K562 (cell line): ENCODE results near the gene DGCR8. TPM values are rescaled to one million over a fixed set of nuclear protein-coding genes. Genes with fewer than 3 reads are reported as not detected.

ENCODE experiments used
- CBFA2T3 ChIP-seq: fragments of 450-650 bp; IDR thresholded peaks from 2 replicates; pipeline ENCODE4 v1.6.1; 2017
- DNMT1 ChIP-seq: fragments of 450-650 bp; IDR thresholded peaks from 2 replicates; pipeline ENCODE4 v1.6.1; 2016; ENCODE audit warnings: antibody characterized with exemption, mild to moderate bottlenecking
- IRF2 ChIP-seq: sonication (generic); formaldehyde crosslinking; IDR thresholded peaks from 2 replicates; pipeline ENCODE4 v1.8.1; 2022; ENCODE audit warnings: mild to moderate bottlenecking, missing genetic modification reagents
- LARP7 ChIP-seq: fragments of 450-650 bp; IDR thresholded peaks from 2 replicates; pipeline ENCODE4 v1.6.1; 2016
- TCFL5 ChIP-seq: fragments of 250-450 bp; sonication (Bioruptor Pico); conservative IDR thresholded peaks from 2 replicates; pipeline ENCODE4 v1.6.1; 2021; ENCODE audit warnings: mild to moderate bottlenecking, moderate library complexity, matching md5 sums
- TSC22D4 ChIP-seq: fragments of 450-650 bp; IDR thresholded peaks from 2 replicates; pipeline ENCODE4 v1.6.1; 2016; ENCODE audit warnings: missing genetic modification characterization, missing biosample characterization, control low read depth
- ZFP36 ChIP-seq: fragments of 150-350 bp; IDR thresholded peaks from 2 replicates; pipeline ENCODE4 v1.6.1; 2018; ENCODE audit warnings: low read length, low read depth; ENCODE audit not compliant: partially characterized antibody
- polyA plus RNA-seq, 8 experiments: library from polyadenylated mRNA; depleted of rRNA in 4 of 8; stranded (reverse) in 5 of 8; unstranded in 3 of 8; fragments of >200 nt; fragmentation: Nextera tagmentation in 2 of 8; fragmentation: Illumina TruSeq in 1 of 8; extraction: Ambion mirVana in 2 of 8; extraction: Trizol in 1 of 8; gene quantifications; 2 replicates each; pipeline versions ENCODE4 v1.2.1 to v1.2.3, GENCODE V29; 2011 to 2014; ENCODE audit warnings: inconsistent platforms in 1 of 8, missing spikeins in 1 of 8
- total RNA-seq, 7 experiments: library from RNA; depleted of rRNA in 6 of 7; stranded (reverse); fragments of >200 nt in 6 of 7; fragmentation: Illumina TruSeq in 2 of 7; extraction: Trizol in 2 of 7; gene quantifications; 2 replicates each; pipeline versions ENCODE4 v1.2.1 to v1.2.3, GENCODE V29; 2011 to 2021; ENCODE audit warnings: low replicate concordance in 1 of 7
- TF ChIP-seq, protein P1 (sequence below), 2 experiments: IDR thresholded peaks in 1 of 2; conservative IDR thresholded peaks in 1 of 2; 2 replicates each; pipeline ENCODE4 v1.6.1; 2016; ENCODE audit warnings: low read depth in 2 of 2, mild to moderate bottlenecking in 1 of 2, missing compliant biosample characterization in 1 of 2, missing genetic modification characterization in 1 of 2, moderate library complexity in 1 of 2
- TF ChIP-seq, protein P2 (sequence below): fragments of 450-650 bp; conservative IDR thresholded peaks from 2 replicates; pipeline ENCODE4 v1.6.1; 2016; ENCODE audit warnings: missing genetic modification characterization, low read depth, mild to moderate bottlenecking, control low read depth, missing compliant biosample characterization
- TF ChIP-seq, protein P3 (sequence below): fragments of 450-650 bp; formaldehyde crosslinking; IDR thresholded peaks from 2 replicates; pipeline ENCODE4 v1.4.0; 2022; ENCODE audit warnings: missing genetic modification characterization
- TF ChIP-seq, protein P4 (sequence below), 2 experiments: fragments of 450-650 bp; IDR thresholded peaks; 2 replicates each; pipeline ENCODE4 v1.6.1; 2016; ENCODE audit warnings: mild to moderate bottlenecking in 2 of 2, borderline replicate concordance in 1 of 2, low read depth in 1 of 2, moderate library complexity in 1 of 2

DGCR8 gene
- total and polyA plus RNA-seq, 9 of the 15 experiments (the other 6 are each of a cell fraction or from before 2014, with no cell fraction given), result 5.9 to 144 (median 80.1) TPM

DNA sequence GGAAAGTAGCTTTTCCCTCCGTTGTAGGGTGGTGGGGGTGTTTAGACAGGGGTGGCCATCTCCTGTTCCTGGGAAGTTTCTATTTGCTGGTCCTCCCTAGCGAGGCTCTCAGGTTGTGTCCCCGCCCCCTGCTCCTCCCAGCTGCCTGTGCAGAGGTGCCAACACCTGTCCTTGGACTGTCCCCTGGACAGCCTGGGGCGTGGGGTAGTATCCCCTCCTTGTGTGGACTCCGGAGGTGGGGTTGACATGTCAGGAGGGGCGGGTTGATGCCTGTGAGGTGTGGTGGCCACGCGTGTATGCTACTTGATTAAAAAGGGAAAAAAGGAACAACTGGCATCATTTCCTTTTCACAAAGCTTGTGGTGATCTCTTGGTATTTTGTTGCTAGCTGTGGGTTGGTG lies 21.6 kb downstream of the DGCR8 start (continued):
- TF ChIP-seq, protein P1, sequence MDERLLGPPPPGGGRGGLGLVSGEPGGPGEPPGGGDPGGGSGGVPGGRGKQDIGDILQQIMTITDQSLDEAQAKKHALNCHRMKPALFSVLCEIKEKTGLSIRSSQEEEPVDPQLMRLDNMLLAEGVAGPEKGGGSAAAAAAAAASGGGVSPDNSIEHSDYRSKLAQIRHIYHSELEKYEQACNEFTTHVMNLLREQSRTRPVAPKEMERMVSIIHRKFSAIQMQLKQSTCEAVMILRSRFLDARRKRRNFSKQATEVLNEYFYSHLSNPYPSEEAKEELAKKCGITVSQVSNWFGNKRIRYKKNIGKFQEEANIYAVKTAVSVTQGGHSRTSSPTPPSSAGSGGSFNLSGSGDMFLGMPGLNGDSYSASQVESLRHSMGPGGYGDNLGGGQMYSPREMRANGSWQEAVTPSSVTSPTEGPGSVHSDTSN (CRISPR knock-in tag; IDR thresholded peaks at IDR 0.05; ENCODE audit: low read depth), result peak; percentile 12; the same call in 1 of the 2 replicates
- TF ChIP-seq, protein P1 (tag; conservative IDR thresholded peaks at IDR 0.05; ENCODE audit: low read depth), result no peak
- TF ChIP-seq TSC22D4 (tag) (no peak), CBFA2T3 (no peak), IRF2 (peak; percentile 71; the same call in 1 of the 2 replicates), DNMT1 (no peak), TCFL5 (no peak), LARP7 (no peak), ZFP36 (no peak)
- TF ChIP-seq, protein P2, sequence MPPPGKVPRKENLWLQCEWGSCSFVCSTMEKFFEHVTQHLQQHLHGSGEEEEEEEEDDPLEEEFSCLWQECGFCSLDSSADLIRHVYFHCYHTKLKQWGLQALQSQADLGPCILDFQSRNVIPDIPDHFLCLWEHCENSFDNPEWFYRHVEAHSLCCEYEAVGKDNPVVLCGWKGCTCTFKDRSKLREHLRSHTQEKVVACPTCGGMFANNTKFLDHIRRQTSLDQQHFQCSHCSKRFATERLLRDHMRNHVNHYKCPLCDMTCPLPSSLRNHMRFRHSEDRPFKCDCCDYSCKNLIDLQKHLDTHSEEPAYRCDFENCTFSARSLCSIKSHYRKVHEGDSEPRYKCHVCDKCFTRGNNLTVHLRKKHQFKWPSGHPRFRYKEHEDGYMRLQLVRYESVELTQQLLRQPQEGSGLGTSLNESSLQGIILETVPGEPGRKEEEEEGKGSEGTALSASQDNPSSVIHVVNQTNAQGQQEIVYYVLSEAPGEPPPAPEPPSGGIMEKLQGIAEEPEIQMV (tag), result no peak
- TF ChIP-seq, protein P3, sequence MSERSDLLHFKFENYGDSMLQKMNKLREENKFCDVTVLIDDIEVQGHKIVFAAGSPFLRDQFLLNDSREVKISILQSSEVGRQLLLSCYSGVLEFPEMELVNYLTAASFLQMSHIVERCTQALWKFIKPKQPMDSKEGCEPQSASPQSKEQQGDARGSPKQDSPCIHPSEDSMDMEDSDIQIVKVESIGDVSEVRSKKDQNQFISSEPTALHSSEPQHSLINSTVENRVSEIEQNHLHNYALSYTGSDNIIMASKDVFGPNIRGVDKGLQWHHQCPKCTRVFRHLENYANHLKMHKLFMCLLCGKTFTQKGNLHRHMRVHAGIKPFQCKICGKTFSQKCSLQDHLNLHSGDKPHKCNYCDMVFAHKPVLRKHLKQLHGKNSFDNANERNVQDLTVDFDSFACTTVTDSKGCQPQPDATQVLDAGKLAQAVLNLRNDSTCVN, result 0 out of 2 replicates have a peak, but pooled peaks have one; percentile 16
- TF ChIP-seq, protein P4, sequence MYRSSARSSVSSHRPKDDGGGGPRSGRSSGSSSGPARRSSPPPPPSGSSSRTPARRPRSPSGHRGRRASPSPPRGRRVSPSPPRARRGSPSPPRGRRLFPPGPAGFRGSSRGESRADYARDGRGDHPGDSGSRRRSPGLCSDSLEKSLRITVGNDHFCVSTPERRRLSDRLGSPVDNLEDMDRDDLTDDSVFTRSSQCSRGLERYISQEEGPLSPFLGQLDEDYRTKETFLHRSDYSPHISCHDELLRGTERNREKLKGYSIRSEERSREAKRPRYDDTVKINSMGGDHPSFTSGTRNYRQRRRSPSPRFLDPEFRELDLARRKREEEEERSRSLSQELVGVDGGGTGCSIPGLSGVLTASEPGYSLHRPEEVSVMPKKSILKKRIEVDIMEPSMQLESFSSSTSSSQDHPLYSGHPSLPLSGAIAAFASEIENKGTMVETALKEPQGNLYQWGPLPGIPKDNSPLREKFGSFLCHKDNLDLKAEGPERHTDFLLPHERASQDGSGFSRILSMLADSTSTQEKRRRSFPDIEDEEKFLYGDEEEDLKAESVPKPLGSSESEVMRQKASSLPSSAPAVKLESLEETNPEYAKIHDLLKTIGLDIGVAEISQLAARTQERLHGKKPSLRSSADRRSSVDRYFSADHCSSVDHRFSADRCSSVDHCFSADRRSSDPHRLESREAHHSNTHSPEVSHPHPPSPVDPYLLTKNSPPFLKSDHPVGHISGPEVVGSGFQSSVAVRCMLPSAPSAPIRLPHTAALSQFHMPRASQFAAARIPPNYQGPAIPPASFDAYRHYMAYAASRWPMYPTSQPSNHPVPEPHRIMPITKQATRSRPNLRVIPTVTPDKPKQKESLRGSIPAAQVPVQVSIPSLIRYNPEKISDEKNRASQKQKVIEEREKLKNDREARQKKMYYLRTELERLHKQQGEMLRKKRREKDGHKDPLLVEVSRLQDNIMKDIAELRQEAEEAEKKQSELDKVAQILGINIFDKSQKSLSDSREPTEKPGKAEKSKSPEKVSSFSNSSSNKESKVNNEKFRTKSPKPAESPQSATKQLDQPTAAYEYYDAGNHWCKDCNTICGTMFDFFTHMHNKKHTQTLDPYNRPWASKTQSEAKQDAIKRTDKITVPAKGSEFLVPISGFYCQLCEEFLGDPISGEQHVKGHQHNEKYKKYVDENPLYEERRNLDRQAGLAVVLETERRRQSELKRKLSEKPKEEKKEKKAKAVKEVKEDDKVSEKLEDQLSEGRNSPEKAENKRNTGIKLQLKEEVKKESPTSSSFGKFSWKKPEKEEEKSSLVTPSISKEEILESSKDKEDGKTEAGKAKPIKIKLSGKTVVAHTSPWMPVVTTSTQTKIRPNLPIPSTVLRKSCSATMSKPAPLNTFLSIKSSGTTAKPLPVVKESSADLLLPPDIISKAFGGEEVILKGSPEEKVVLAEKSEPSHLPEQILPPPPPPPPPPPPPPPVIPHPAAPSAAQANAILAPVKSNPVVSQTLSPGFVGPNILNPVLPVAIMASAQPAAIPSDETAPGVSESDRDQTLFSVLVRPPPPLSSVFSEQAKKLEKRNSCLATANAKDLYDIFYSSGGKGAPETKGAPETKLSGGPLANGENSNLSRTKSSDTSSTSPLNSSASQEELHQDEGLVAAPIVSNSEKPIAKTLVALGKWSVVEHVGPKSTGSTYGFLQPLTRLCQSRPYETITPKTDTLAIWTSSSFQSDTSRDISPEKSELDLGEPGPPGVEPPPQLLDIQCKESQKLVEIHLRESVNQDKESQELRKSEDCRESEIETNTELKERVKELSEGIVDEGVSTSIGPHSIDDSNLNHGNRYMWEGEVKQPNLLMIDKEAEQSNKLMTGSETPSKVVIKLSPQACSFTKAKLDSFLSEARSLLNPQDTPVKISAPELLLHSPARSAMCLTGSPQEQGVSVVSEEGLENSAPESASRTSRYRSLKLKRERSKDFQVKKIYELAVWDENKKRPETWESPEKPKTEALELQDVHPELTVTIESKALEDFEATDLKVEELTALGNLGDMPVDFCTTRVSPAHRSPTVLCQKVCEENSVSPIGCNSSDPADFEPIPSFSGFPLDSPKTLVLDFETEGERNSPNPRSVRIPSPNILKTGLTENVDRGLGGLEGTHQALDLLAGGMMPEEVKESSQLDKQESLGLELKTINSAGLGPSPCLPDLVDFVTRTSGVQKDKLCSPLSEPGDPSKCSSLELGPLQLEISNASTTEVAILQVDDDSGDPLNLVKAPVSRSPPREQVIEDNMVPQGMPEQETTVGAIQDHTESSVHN (IDR thresholded peaks at IDR 0.05; ENCODE audit: borderline replicate concordance in 1 of 2, low read depth in 1 of 2), result no peak
